Epidermal melanocyte (primary cell): ENCODE results near the gene CDK18.

Source experiments
- DNase-seq: peaks from one replicate; pipeline ENCODE4 v3.0.0; 2011; ENCODE audit warnings: low spot score; ENCODE audit not compliant: insufficient read length

The CDK18 gene

DNA sequence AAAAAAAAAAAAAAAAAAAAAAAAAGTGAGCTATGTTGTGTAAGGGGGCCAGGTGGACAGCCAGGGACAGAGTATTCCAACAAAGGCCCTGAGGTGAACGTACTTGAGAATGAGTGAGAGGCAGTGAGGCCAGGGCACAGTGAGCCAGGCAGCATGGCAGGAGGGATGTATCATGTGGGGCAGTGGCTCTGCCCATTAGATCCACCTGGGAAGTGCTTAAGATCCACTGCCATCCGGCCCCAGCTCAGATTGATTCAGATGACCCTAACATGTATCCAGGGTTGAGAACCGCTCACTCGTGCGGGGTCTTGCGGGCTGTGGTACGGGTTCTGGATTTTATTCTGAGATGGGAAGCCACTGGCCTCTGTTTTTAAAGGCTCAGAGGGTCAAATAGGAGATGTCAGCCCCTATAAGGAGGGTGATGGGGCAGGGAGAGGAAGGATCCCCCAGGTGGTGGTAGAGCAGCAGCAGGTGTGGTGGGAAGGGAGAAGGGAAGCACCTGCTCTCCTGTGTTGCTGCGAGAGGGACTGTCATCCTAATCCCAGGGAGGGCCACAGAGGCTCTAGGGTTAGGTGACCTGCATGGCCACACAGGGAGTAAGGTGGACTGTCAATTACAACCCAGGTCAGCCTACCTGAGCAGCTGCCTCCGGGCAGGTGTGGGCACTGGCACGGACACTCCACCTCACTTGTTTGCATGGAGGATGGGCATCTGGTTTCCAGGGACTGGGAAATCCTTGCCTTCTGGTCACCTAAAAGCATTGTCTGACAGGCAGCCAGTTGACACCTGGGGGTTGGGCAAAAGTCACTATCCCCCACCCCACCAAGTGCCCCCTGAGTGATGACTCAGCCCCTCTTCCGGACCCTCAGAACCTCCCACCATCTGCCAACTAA is 31.6 kb downstream of the CDK18 start:
- no peak for DNase-seq

- no peak for DNase-seq
Observed at GRCh38 chr1:205536759-205537361, 32.4 kb downstream of the CDK18 start.

GRCh38 chr1:205537386-205538018 is 33.0 kb downstream of the CDK18 start:
- no peak for DNase-seq

GRCh38 chr1:205538235-205538840 is 33.9 kb downstream of the CDK18 start:
- DNase-seq, result no peak

DNA sequence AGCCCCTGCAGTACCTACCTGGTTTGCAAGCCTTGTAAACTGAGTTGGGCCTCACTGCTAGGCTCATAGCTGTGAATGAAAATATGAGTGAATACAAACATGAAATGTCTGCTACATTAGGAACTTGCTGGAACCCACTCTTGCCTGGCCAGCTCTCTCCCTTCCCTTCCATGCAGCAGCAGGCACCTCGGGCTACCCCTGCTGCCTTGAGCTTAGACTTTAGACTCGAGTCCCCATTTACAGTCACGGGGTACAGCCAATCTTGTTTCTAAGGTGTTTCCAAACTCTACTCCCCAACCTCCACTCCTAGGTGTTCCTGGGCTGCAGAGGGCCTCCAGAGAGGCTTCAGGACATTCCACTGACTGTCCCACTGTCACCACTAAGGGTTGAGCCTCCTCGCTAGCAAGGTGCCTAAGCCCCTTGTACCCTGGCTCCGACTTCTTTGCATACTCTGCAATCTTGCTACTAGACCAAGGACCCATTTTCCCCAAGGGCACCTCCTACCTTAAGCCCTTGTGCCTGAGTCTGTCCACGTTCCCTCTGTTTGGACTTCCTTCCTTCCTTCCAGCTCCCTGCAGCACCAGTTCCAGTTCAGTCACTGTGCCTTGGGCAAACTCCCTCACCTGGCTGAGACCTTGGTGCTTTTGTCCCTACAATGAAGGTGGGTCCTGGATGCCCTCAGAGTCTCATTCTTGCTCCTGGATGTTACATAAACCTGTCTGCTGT is 36.9 kb downstream of the CDK18 start:
- DNase-seq, result no peak

- DNase-seq, result no peak
Observed at GRCh38 chr1:205542367-205542766, 37.9 kb downstream of the CDK18 start.

GRCh38 chr1:205543351-205544301 is 39.2 kb downstream of the CDK18 start:
- DNase-seq, result no peak

- no peak for DNase-seq
Observed at GRCh38 chr1:205545001-205545919, 40.8 kb downstream of the CDK18 start.

DNA sequence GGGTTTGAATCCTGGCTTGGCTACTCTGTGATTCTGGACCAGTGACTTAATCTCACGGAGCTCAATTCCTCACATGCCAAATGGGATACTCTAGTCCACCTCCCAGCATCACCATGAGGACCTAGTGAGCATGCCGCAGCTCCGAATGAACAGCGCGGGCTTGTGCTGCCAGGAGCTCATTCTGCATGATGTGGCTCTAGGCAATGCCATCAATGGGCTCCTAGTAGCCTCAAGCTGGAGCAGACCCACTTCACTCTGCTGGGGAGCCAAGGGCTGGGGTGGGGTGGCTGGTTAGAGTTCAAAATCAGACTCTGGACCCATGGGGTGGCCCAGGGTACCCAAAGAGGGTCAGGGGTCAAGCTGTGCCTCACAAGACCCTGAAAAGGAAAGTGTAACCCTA is 41.5 kb downstream of the CDK18 start:
- DNase-seq, result no peak

GRCh38 chr1:205546541-205546940 is 42.1 kb downstream of the CDK18 start:
- DNase-seq, result no peak

DNA sequence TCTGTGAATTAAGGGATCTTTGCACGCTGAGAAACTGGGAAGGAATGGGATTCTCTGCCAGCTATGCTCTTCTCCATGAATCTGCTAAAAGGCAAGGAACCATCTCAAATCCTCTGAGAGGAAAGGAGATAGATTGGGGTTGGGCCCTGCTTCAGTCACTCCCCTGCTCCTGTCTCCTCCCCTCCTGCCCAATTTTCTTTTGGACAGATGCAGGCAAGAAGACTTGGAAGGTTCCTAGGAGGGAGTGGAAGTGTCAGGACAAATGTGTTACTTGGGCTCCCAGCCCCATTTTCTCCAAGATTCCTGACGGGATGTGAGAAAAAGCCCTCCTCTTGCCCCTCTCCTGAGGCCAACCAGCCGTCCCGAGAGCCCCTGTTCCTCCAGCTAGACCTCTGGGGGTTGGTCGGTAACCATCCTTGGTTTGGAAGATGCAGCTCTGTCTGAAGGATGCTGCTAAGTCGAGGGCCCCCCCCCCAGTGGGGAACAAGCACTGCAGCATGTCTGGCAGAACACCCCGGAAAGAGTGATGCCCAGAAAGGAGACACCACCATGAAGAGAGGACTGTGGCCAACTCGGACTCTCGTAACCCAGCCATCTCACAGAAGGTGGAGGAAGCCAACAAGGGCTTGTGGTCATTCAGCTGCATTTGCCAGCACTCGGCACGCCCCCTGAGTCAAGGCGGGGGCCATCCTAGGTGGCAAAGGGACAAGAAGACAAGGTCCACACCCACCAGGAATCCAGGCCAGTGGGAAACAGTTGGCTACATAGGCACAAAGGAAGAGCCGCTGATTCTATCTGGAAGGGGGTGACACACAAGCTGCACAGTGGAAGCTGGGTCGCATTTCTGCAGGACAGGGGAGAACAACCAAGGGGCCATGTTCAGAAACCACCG is 43.7 kb downstream of the CDK18 start:
- no peak for DNase-seq

- DNase-seq, result no peak
Observed at GRCh38 chr1:205554026-205554811, 49.8 kb downstream of the CDK18 start.

GRCh38 chr1:205561501-205562203 is 57.2 kb downstream of the CDK18 start:
- no peak for DNase-seq

GRCh38 chr1:205563927-205564441 is 59.5 kb downstream of the CDK18 start:
- DNase-seq, result no peak

DNA sequence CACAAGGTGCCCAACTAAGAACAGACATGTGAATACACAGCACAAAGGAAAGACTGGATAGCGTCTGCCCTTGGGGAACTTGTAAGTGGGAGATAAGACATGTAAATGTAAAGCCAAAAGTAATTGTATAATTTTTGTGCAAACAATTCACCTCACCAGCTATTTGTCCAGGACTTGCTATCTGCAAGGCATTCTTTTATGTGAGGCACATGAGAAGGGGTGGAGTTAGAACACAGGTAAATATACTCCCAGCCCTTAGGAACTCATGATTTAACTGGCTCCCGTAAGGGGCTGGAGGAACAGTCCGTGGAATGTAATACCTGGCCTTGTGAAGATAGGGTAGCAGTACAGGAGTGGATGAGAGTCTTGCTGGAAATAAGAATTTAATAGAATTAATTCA is 61.3 kb downstream of the CDK18 start:
- no peak for DNase-seq

DNA sequence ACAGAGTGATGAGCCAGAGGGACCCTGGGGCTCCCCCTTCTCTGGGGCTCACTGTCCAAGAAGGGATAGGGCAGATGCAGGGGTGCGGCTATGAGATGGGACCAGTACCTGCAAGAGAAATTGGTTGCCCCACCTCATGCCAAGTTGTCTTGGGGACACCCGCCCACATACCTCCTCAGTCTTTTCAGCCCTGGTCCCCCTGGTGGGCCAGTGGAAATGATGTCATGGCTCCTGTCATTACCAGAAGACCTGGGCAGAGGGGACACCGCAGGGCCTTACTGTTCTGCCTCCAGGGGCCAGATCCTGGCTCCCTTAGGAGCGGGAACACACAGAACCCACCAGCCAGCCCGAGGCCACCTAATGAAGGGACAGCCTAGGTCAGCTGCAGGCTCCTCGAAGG is 63.2 kb downstream of the CDK18 start:
- DNase-seq, result no peak

DNA sequence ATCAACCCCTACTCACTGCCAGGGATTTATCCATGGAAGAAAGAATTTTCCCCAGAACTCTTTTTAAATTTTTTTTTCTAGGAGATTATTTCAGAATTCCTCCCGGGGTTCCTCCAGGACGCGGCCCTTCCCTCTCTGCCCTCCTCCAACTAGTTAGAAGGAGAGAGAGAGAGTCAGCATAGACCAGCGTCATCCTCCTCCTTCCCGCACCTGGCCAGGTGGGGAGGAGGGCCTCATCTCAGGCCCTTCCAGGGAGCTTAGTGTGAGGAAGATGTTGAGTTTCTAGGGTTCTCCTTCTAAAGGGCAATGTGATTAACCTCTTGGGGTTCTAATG is 63.6 kb downstream of the CDK18 start:
- no peak for DNase-seq
